ENCODE results near the gene FYCO1.

- TF ChIP-seq CTCF (conservative IDR thresholded peaks at IDR 0.05 in 1 of 2, IDR thresholded peaks at IDR 0.05 in 1 of 2; ENCODE audit: extremely low read depth in 1 of 2, insufficient read depth in 1 of 2, low read depth in 1 of 2, low read length in 2 of 2): no peak
- no peak for TF ChIP-seq EZH2 (IDR thresholded peaks at IDR 0.05; ENCODE audit: borderline replicate concordance, low read length)
Observed at GRCh38 chr3:46038916-46039315, 43.3 kb upstream of the FYCO1 start.
